ENCODE results near the gene CYP2W1.

Gene CYP2W1

DNA sequence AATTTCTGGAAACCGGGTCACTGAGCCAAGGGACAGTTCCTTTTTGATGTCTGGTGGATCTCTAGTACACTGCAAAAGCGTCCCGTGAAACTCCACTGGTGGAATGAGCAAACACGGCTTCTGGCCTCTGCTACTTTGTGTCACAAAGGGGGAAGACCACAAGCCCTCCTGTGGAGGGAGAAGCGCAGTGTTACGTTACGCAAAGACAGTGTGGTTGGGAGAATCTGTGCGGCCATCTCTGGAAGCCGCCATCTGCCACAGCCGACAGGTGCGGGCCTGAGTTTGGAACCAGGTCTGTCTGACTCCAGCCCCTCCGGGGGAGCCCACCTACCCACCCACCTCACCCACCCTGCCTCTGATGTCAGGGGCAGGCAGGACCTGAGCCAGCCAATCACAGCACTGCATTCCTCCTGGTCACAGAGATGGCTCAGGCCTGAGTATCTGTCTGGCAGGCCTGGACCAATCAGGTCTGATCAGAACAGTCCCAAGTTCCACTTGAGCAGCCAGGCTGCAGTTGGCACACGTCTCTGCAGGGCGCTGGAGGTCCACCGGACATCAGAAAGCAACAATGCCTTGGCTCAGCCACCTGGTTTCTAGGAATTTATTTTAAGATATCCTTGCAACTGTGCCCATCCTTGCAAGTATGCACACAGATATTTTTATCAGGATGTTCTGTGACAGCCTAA is 3.0 kb upstream of the CYP2W1 start (continued):
- TF ChIP-seq, protein P1, sequence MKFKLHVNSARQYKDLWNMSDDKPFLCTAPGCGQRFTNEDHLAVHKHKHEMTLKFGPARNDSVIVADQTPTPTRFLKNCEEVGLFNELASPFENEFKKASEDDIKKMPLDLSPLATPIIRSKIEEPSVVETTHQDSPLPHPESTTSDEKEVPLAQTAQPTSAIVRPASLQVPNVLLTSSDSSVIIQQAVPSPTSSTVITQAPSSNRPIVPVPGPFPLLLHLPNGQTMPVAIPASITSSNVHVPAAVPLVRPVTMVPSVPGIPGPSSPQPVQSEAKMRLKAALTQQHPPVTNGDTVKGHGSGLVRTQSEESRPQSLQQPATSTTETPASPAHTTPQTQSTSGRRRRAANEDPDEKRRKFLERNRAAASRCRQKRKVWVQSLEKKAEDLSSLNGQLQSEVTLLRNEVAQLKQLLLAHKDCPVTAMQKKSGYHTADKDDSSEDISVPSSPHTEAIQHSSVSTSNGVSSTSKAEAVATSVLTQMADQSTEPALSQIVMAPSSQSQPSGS (tag by site-specific recombination; IDR thresholded peaks at IDR 0.05; ENCODE audit: low read depth), result no peak
- TF ChIP-seq BCL11A (tag by site-specific recombination; IDR thresholded peaks at IDR 0.05; ENCODE audit: low read depth) (no peak), SP7 (tag by site-specific recombination; IDR thresholded peaks at IDR 0.05) (no peak), ZNF555 (tag by site-specific recombination; conservative IDR thresholded peaks at IDR 0.05) (no peak), ZNF426 (tag by site-specific recombination; IDR thresholded peaks at IDR 0.05) (no peak), ZBTB48 (tag by site-specific recombination; IDR thresholded peaks at IDR 0.05) (no peak), ZNF843 (tag by site-specific recombination; IDR thresholded peaks at IDR 0.05) (no peak)
- TF ChIP-seq, protein P2, sequence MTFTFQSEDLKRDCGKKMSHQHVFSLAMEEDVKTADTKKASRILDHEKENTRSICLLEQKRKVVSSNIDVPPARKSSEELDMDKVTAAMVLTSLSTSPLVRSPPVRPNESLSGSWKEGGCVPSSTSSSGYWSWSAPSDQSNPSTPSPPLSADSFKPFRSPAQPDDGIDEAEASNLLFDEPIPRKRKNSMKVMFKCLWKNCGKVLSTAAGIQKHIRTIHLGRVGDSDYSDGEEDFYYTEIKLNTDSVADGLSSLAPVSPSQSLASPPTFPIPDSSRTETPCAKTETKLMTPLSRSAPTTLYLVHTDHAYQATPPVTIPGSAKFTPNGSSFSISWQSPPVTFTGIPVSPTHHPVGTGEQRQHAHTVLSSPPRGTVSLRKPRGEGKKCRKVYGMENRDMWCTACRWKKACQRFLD (tag by site-specific recombination; IDR thresholded peaks at IDR 0.05), result no peak

DNA sequence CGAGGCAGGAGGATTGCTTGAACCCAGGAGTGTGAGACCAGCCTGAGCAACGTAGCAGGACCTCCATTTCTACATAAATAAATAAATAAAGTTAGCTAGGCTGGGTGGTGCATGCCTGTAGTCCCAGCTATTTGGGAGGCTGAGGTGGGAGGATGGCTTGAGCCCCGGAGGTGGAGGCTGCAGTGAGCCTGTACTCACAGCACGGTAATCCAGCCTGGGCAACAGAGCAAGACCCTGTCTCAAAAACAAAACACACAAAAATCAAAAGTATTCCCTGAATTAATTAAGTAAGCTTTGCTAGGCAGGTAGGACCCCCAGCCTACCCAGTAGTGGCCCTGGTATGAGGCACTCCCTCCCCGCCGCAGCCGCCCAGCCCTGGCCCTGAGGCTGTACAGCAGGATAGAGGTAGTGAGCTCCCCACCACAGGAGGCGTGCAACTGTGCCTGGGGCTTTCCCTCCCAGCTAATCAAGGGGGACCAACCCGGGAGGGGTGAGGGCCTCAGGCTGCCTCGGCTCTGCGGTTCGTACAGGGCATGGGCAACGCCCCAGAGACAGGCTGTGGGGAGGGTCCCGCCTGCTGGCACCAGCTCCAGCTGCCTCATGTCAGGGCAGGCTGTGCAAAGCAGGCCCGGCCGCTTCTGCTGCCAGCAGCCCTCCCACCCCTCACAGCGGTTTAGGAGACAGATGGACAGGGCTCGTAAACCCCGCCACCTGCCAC is 1.0 kb upstream of the CYP2W1 start:
- Histone ChIP-seq H3K4me3 (ENCODE audit: low read depth, low read length) (no peak overlapping the region), H3K27ac (ENCODE audit: extremely low read depth, low read depth, low read length) (no peak overlapping the region), H3K4me1 (ENCODE audit: control insufficient read depth, insufficient read depth, low read length) (no peaks in the 10 kb centered on the region), H3K9me3 (ENCODE audit: control insufficient read depth, insufficient read depth, low read depth, low read length) (no peaks in the 10 kb centered on the region), H3K36me3 (ENCODE audit: control insufficient read depth in 2 of 2, insufficient read depth in 1 of 2, low read length in 2 of 2) (no peaks in the 10 kb centered on the region)
- ChIA-PET CTCF (interaction anchor here (1.3 to 3.1 kb wide), 3 partner anchors 11 to 83 kb away, joined by 3 to 30 read pairs (median 4); no protein-coding TSS in a partner anchor), POLR2A (no interaction called here)
- TF ChIP-seq ZNF843 (tag by site-specific recombination; IDR thresholded peaks at IDR 0.05), result no peak
- TF ChIP-seq ZNF514 (tag by site-specific recombination; IDR thresholded peaks at IDR 0.05), result no peak
- no peak for TF ChIP-seq ZNF132 (tag by site-specific recombination; IDR thresholded peaks at IDR 0.05; ENCODE audit: borderline replicate concordance)
- TF ChIP-seq, protein P3, sequence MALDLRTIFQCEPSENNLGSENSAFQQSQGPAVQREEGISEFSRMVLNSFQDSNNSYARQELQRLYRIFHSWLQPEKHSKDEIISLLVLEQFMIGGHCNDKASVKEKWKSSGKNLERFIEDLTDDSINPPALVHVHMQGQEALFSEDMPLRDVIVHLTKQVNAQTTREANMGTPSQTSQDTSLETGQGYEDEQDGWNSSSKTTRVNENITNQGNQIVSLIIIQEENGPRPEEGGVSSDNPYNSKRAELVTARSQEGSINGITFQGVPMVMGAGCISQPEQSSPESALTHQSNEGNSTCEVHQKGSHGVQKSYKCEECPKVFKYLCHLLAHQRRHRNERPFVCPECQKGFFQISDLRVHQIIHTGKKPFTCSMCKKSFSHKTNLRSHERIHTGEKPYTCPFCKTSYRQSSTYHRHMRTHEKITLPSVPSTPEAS (tag by site-specific recombination; IDR thresholded peaks at IDR 0.05), result no peak
- peak; percentile 19; the same call in 1 of the 2 replicates for TF ChIP-seq ZBTB8A (tag by site-specific recombination; IDR thresholded peaks at IDR 0.05)
- TF ChIP-seq ZNF341 (tag by site-specific recombination; IDR thresholded peaks at IDR 0.05; ENCODE audit: low read depth), result peak; percentile 19; the same call in 1 of the 2 replicates
- TF ChIP-seq, protein P4, sequence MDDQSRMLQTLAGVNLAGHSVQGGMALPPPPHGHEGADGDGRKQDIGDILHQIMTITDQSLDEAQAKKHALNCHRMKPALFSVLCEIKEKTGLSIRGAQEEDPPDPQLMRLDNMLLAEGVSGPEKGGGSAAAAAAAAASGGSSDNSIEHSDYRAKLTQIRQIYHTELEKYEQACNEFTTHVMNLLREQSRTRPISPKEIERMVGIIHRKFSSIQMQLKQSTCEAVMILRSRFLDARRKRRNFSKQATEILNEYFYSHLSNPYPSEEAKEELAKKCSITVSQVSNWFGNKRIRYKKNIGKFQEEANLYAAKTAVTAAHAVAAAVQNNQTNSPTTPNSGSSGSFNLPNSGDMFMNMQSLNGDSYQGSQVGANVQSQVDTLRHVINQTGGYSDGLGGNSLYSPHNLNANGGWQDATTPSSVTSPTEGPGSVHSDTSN (CRISPR knock-in tag; IDR thresholded peaks at IDR 0.05), result no peak
- TF ChIP-seq ZNF610 (tag by site-specific recombination; IDR thresholded peaks at IDR 0.05; ENCODE audit: borderline replicate concordance), result no peak

DNA sequence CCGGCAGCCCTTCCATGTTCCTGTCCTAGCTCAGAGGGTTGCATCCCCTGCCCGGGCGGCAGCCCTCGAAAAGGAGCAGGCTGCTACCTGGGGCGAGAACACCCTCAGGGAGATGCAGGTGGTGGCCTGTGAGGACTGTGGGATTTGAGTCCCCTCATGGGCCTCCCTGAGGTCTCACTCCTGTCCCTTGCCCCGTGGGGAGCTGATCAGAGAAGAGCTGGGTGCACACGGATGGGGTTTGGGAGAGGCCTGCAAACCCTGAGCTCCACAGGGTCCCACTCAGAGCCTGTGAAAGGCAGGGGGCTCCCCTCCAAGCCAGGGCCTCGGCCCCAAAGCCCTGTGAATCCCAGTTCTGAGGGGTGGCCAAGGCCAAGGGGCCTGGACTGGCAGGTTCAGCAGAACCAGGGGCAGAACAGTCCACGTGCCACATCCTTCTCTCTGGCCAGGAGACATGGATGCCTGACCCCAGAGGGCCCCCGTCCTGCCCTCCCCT is 424 bp upstream of the CYP2W1 start:
- Histone ChIP-seq H3K4me1 (ENCODE audit: control insufficient read depth, insufficient read depth, low read length) (no peaks in the 10 kb centered on the region), H3K9me3 (ENCODE audit: control insufficient read depth, insufficient read depth, low read depth, low read length) (no peaks in the 10 kb centered on the region), H3K27ac (ENCODE audit: extremely low read depth, low read depth, low read length) (no peak overlapping the region), H3K4me3 (ENCODE audit: low read depth, low read length) (no peak overlapping the region), H3K36me3 (ENCODE audit: control insufficient read depth in 2 of 2, insufficient read depth in 1 of 2, low read length in 2 of 2) (no peaks in the 10 kb centered on the region)
- CTCF ChIA-PET, result interaction anchor here (1.3 to 3.1 kb wide), 3 partner anchors 10 to 83 kb away, joined by 3 to 30 read pairs (median 4); no protein-coding TSS in a partner anchor
- peak; percentile 62 for TF ChIP-seq ZIC2 (tag by site-specific recombination; IDR thresholded peaks at IDR 0.05)
- TF ChIP-seq ZBTB20 (tag by site-specific recombination; IDR thresholded peaks at IDR 0.05), result no peak
- no peak for TF ChIP-seq ZNF23 (tag by site-specific recombination; IDR thresholded peaks at IDR 0.05; ENCODE audit: borderline replicate concordance)
- no peak for TF ChIP-seq ZNF626 (tag by site-specific recombination; IDR thresholded peaks at IDR 0.05)
- TF ChIP-seq, protein P5, sequence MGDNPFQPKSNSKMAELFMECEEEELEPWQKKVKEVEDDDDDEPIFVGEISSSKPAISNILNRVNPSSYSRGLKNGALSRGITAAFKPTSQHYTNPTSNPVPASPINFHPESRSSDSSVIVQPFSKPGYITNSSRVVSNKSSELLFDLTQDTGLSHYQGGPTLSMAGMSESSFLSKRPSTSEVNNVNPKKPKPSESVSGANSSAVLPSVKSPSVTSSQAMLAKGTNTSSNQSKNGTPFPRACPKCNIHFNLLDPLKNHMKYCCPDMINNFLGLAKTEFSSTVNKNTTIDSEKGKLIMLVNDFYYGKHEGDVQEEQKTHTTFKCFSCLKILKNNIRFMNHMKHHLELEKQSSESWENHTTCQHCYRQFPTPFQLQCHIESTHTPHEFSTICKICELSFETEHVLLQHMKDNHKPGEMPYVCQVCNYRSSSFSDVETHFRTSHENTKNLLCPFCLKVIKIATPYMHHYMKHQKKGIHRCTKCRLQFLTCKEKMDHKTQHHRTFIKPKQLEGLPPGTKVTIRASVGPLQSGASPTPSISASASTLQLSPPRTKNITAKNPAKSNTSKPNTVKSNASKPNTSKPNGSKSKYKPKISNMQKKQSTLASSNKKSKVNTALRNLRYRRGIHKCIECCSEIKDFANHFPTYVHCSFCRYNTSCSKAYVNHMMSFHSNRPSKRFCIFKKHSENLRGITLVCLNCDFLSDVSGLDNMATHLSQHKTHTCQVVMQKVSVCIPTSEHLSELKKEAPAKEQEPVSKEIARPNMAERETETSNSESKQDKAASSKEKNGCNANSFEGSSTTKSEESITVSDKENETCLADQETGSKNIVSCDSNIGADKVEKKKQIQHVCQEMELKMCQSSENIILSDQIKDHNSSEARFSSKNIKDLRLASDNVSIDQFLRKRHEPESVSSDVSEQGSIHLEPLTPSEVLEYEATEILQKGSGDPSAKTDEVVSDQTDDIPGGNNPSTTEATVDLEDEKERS (tag by site-specific recombination; IDR thresholded peaks at IDR 0.05), result no peak
- POLR2A ChIA-PET, result no interaction called here

Data from HEK293 (cell line).